ENCODE measurements around the gene KREMEN2.

DNA sequence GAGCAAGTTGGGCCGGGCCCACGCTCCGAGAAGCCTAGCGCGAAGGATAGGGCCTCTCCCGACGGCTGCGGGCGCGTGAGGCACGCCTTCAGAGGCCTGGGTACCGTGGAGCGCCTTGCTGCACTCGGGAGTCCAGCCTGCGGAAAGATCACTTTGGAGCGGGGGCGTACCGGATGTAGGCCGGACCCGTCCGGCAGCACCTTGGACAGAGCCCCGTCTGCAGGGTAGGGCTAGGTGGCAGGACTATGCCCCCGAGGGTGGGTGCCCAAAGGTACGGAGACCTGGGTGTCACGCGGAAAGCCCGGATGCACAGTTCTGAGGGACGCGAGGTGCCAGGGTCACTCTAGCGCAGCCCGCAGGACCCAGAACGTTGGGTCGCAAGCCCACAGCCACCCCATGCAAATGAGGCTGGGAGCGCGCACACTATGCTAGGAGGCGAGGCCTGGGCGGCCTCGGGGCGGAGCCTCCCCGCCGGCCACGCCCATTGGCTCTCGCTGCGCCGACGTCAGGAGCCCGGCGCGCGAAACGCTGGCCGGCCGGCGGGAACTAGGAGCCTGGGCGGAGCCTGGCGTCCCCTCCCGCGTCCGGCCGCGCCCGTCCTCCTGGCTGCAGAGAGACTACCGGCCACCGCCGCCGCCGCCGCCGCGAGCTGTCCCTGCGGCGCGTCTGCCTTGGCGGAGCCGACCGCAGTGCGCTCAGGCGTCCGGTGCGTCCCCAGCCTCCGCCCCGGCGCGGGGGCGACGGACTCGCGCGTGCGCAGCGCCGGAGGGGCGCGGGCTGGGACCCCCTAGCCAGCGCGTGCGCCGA is 4.9 kb downstream of the KREMEN2 start, which contains the start of gene PAQR4:
- peak; percentile 82 for TF ChIP-seq TP53 (CRISPR knock-in tag; IDR thresholded peaks at IDR 0.05)
- TF ChIP-seq JUN (CRISPR knock-in tag; IDR thresholded peaks at IDR 0.05), result peak; percentile 92
- TF ChIP-seq USF1 (CRISPR knock-in tag; IDR thresholded peaks at IDR 0.05), result peak; percentile 74; the same call in 1 of the 2 replicates
- no peak for TF ChIP-seq CTCF (IDR thresholded peaks at IDR 0.05)
- TF ChIP-seq MAX (CRISPR knock-in tag; IDR thresholded peaks at IDR 0.05), result peak; percentile 89
